GM23338 (cell line): ENCODE measurements around the gene UCKL1.

Source experiments
- CREB1 ChIP-seq: fragments of 250-450 bp; sonication (Bioruptor Pico); IDR thresholded peaks from 2 replicates; pipeline ENCODE4 v1.5.0; 2020; ENCODE audit warnings: low read depth, mild to moderate bottlenecking, moderate library complexity
- CTCF ChIP-seq, 2 experiments: fragments of 200-600 bp in 1 of 2; sonication (generic) in 1 of 2; conservative IDR thresholded peaks; 2 replicates each; pipeline versions ENCODE4 v1.5.1 to v1.6.1; 2016 to 2017; ENCODE audit warnings: antibody characterized with exemption in 2 of 2, low read depth in 2 of 2, mild to moderate bottlenecking in 2 of 2, moderate library complexity in 1 of 2
- EZH2 ChIP-seq: fragments of 200-600 bp; sonication (generic); IDR thresholded peaks from one replicate; pipeline ENCODE4 v1.8.0; 2017; ENCODE audit warnings: antibody characterized with exemption, mild to moderate bottlenecking, low read depth; ENCODE audit not compliant: unreplicated experiment
- EZH2phosphoT487 ChIP-seq: fragments of 200-600 bp; sonication (generic); IDR thresholded peaks from one replicate; pipeline ENCODE4 v1.8.1; 2018; ENCODE audit warnings: antibody characterized with exemption; ENCODE audit not compliant: unreplicated experiment
- JUNB ChIP-seq: IDR thresholded peaks from one replicate; pipeline ENCODE4 v1.6.1; 2016; ENCODE audit warnings: antibody characterized with exemption; ENCODE audit not compliant: unreplicated experiment
- NANOG ChIP-seq: IDR thresholded peaks from 2 replicates; pipeline ENCODE4 v1.6.1; 2016; ENCODE audit warnings: antibody characterized with exemption, borderline replicate concordance
- POLR2AphosphoS5 ChIP-seq: IDR thresholded peaks from 2 replicates; pipeline ENCODE4 v1.6.1; 2016; ENCODE audit warnings: antibody characterized with exemption, low read depth
- STAT1 ChIP-seq: IDR thresholded peaks from one replicate; pipeline ENCODE4 v1.6.1; 2016; ENCODE audit warnings: antibody characterized with exemption; ENCODE audit not compliant: unreplicated experiment
- ZNF114 ChIP-seq: fragments of 250-450 bp; sonication (Bioruptor Pico); IDR thresholded peaks from 2 replicates; pipeline ENCODE4 v1.5.0; 2020; ENCODE audit warnings: mild to moderate bottlenecking, moderate library complexity
- ZNF331 ChIP-seq: fragments of 250-450 bp; sonication (Bioruptor Pico); IDR thresholded peaks from 2 replicates; pipeline ENCODE4 v1.5.0; 2020; ENCODE audit warnings: low read depth, mild to moderate bottlenecking, moderate library complexity
- TF ChIP-seq, protein P1 (sequence below): IDR thresholded peaks from one replicate; pipeline ENCODE4 v1.6.1; 2018; ENCODE audit warnings: antibody characterized with exemption; ENCODE audit not compliant: unreplicated experiment
- TF ChIP-seq, protein P2 (sequence below): IDR thresholded peaks from 2 replicates; pipeline ENCODE4 v1.6.1; 2016; ENCODE audit warnings: antibody characterized with exemption

GRCh38 chr20:63937596-63937995 is 18.6 kb downstream of the UCKL1 start:
- TF ChIP-seq CTCF (conservative IDR thresholded peaks at IDR 0.05; ENCODE audit: low read depth in 2 of 2): no peak
- TF ChIP-seq POLR2AphosphoS5: no peak
- no peak for TF ChIP-seq JUNB
- TF ChIP-seq, protein P1, sequence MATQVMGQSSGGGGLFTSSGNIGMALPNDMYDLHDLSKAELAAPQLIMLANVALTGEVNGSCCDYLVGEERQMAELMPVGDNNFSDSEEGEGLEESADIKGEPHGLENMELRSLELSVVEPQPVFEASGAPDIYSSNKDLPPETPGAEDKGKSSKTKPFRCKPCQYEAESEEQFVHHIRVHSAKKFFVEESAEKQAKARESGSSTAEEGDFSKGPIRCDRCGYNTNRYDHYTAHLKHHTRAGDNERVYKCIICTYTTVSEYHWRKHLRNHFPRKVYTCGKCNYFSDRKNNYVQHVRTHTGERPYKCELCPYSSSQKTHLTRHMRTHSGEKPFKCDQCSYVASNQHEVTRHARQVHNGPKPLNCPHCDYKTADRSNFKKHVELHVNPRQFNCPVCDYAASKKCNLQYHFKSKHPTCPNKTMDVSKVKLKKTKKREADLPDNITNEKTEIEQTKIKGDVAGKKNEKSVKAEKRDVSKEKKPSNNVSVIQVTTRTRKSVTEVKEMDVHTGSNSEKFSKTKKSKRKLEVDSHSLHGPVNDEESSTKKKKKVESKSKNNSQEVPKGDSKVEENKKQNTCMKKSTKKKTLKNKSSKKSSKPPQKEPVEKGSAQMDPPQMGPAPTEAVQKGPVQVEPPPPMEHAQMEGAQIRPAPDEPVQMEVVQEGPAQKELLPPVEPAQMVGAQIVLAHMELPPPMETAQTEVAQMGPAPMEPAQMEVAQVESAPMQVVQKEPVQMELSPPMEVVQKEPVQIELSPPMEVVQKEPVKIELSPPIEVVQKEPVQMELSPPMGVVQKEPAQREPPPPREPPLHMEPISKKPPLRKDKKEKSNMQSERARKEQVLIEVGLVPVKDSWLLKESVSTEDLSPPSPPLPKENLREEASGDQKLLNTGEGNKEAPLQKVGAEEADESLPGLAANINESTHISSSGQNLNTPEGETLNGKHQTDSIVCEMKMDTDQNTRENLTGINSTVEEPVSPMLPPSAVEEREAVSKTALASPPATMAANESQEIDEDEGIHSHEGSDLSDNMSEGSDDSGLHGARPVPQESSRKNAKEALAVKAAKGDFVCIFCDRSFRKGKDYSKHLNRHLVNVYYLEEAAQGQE: no peak
- no peak for TF ChIP-seq EZH2
- TF ChIP-seq EZH2phosphoT487: no peak
- TF ChIP-seq ZNF331: no peak
- TF ChIP-seq STAT1: no peak
- TF ChIP-seq, protein P2, sequence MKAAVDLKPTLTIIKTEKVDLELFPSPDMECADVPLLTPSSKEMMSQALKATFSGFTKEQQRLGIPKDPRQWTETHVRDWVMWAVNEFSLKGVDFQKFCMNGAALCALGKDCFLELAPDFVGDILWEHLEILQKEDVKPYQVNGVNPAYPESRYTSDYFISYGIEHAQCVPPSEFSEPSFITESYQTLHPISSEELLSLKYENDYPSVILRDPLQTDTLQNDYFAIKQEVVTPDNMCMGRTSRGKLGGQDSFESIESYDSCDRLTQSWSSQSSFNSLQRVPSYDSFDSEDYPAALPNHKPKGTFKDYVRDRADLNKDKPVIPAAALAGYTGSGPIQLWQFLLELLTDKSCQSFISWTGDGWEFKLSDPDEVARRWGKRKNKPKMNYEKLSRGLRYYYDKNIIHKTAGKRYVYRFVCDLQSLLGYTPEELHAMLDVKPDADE: no peak
- TF ChIP-seq ZNF114 (CRISPR knock-in tag): no peak
- TF ChIP-seq CREB1 (CRISPR knock-in tag): no peak
- no peak for TF ChIP-seq NANOG
